Measurements from ENCODE around the gene RAB41.
"Not testable (repeated sequence)": the region's sequence is repeated elsewhere in the genome, so short reads cannot be mapped to it uniquely, and the experiment has no call there.

RAB41 gene

DNA sequence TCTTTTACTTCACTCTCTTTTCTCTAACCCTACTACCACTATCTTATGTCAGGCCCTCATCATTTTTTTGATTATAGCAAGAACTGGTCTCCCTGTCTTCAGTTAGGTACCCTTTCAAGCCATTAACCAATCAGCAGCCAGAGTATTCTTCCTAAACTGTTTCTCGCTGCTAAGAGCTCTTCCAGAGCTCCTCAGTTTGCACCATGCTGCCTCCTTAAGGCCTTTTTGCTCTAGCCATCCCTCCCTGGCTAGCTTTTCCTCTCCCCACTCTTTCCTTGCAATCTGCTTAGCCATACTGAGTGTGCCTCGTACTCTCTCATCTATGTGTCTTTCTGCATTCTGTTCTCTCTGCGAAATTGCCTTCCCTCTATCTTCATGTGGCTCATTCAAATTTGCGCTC, 40.8 kb downstream of the RAB41 start:
- no peak overlapping the region for H3K4me3 ChIP-seq (ENCODE audit: low read depth, low read length)
- DNase-seq (ENCODE audit: low read depth), result no peak
- TF ChIP-seq CTCF (IDR thresholded peaks at IDR 0.05; ENCODE audit: low read depth, low read length, missing control alignments), result no peak

DNA sequence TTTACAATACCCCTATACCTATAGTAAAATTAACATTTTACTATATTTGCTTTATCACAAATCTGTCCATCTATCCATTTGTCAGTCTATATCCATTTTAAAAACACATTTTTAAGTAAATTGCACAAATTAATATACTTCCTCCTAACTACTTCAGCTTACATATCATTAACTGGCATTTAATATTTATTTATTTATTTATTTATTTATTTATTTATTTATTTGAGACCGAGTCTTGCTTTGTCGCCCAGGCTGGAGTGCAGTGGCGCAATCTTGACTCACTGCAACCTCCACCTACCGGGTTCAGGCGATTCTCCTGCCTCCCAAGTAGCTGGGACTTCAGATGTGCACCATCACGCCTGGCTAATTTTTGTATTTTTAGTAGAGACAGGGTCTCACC, 41.7 kb downstream of the RAB41 start:
- not testable (repeated sequence) for H3K4me3 ChIP-seq (ENCODE audit: low read depth, low read length); DNase-seq (ENCODE audit: low read depth)

GRCh38 chrX:70324326-70324725, 42.4 kb downstream of the RAB41 start:
- no peak overlapping the region for H3K4me3 ChIP-seq (ENCODE audit: low read depth, low read length)
- DNase-seq (ENCODE audit: low read depth), result no peak
- TF ChIP-seq CTCF (IDR thresholded peaks at IDR 0.05; ENCODE audit: low read depth, low read length, missing control alignments), result no peak

DNA sequence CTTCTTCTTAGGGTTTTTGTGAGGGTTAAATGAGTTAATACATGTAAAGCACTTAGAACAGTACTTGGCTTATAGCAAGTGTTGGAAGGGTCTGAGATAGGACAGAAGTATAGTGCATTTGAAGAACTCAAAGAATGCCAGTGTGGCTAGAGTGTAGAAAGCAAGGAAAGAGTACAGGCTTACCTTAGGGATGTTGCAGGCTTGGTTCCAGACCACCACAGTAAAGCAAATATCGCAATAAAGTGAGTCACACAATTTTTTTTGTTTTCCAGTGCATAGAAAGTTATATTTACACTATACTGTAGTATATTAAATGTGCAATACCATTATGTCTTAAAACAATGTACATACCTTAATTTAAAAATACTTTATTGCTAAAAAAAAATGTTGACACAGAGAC, 49.2 kb downstream of the RAB41 start:
- H3K4me3 ChIP-seq (ENCODE audit: low read depth, low read length), result no peak overlapping the region
- no peak for DNase-seq (ENCODE audit: low read depth)
- TF ChIP-seq CTCF (IDR thresholded peaks at IDR 0.05; ENCODE audit: low read depth, low read length, missing control alignments), result no peak

DNA sequence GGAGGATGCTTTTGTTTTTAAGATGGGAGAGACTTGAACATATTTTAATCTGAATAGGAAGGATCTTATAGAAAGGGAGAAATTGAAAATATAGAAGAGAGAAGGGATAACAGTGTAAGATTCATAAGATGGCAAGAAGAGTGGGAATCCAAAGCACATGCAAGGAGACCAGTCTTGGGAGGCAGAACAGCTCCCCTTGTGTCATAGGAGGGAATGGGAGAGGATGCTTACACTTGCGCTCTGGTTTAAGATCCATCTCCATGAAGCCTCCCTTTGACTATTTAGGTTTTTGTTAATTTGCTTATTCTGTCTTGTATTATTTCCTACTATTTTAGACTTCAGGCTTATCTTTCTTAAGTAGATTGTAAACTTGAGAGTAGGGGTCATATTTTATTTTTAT, 50.6 kb downstream of the RAB41 start:
- no peak for TF ChIP-seq CTCF (IDR thresholded peaks at IDR 0.05; ENCODE audit: low read depth, low read length, missing control alignments)
- no peak for DNase-seq (ENCODE audit: low read depth)

More for the DNA sequence above, 50.6 kb downstream of the RAB41 start:
- no peak overlapping the region for H3K4me3 ChIP-seq (ENCODE audit: low read depth, low read length)

All from GM12864 (cell line).